Stimulated activated CD4-positive, alpha-beta T cell treated with anti-CD3 and anti-CD28 coated beads, Interleukin-12 subunit alpha, Interleukin-12 subunit beta, amount 100 ng/mL, for 48 hours (primary cell): ENCODE data around the gene TRAM2.

Experiments used
- DNase-seq, 3 donors: peaks; one replicate each; pipeline ENCODE4 v3.0.0-alpha.2; 2020; ENCODE audit warnings: low read depth in 2 of 3, low spot score in 1 of 3

The TRAM2 gene

GRCh38 chr6:52595000-52595795 is 18.3 kb upstream of the TRAM2 start:
- DNase-seq, result no peak

DNA sequence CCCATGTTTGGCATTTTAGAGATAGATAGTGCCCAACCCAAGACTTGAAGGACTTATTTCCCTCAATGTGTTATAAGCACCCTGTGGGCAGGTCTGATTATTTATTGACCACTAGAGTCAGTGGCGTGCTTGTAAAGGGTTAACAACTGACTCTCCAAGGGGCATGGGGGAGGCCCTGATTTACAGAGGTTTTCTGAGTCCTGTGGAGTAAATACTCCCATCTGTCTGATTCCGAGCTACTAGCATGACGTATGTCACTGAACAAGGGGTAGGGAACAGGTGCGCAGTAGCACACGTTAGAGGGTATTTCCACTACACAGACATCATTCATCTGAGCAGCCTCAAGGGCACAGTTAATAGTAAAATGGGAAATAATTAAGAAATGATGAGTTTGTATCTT is 17.4 kb upstream of the TRAM2 start:
- DNase-seq, result no peak

GRCh38 chr6:52591832-52592231 is 15.0 kb upstream of the TRAM2 start:
- DNase-seq, result no peak

- DNase-seq, result no peak
Measured at GRCh38 chr6:52590152-52590891, 13.5 kb upstream of the TRAM2 start.

- DNase-seq, result no peak
Measured at GRCh38 chr6:52588710-52589091, 11.8 kb upstream of the TRAM2 start.

- DNase-seq, result no peak
Measured at GRCh38 chr6:52588087-52588709, 11.3 kb upstream of the TRAM2 start.

- no peak for DNase-seq
Measured at GRCh38 chr6:52587001-52587400, 10.1 kb upstream of the TRAM2 start.

DNA sequence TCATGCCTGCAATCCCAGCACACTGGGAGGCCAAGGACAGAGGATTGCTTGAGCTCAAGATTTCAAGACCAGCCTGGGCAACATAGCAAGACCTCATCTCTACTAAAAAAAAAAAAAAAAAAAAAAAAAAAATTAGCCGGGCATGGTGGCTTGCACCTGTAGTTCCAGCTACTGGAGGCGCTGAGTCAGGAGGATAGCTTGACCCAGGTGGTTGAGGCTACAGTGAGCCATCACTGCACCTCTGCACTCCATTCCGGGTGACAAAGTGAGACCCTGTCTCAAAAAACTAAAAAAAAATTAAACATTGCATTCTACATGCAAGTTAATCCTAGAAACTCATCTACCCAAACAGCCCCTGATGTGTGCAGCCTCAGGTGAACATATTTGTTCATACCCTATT is 7.3 kb upstream of the TRAM2 start:
- no peak for DNase-seq

- DNase-seq, result no peak
Measured at GRCh38 chr6:52582996-52583395, 6.1 kb upstream of the TRAM2 start.

GRCh38 chr6:52582446-52582845 is 5.6 kb upstream of the TRAM2 start:
- DNase-seq, result no peak

GRCh38 chr6:52580905-52581304 is 4.0 kb upstream of the TRAM2 start:
- no peak for DNase-seq

GRCh38 chr6:52579006-52579660 is 2.3 kb upstream of the TRAM2 start:
- DNase-seq, result no peak

- DNase-seq, result no peak
Measured at GRCh38 chr6:52577778-52578463, 1.1 kb upstream of the TRAM2 start.

GRCh38 chr6:52576392-52577021 is 353 bp downstream of the TRAM2 start:
- peak; percentile 30 to 56 (median 47) for DNase-seq

GRCh38 chr6:52576054-52576391 is 837 bp downstream of the TRAM2 start:
- DNase-seq, result no peak

GRCh38 chr6:52575502-52575892 is 1.4 kb downstream of the TRAM2 start:
- DNase-seq, result no peak

GRCh38 chr6:52574709-52575501 is 2.0 kb downstream of the TRAM2 start:
- DNase-seq, result peak; percentile 24 to 33 (median 27)

DNA sequence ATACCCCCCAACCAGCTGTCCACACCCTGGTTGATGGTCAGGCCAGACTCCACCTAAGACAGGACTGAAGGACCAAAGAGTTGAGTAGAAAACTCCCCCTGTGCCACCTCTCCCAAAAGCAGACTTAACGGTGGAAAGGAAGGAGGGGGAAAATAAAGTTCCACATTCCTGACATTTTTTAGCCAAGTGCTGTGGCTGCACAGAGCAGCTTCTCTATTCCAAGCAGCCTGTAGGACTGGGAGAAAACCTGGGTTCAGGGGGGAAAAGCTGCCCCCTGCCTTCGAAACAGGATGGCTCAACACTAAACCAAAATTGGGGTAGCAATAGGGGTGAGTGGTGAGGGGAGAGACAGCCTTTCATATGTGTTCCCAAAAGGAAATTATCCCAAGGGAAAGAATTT is 3.6 kb downstream of the TRAM2 start:
- DNase-seq, result no peak

- DNase-seq, result no peak
Measured at GRCh38 chr6:52572536-52572935, 4.3 kb downstream of the TRAM2 start.
